T-helper 22 cell (primary cell): Measurements from ENCODE around the gene ARL8B.
"Not testable (repeated sequence)": the region's sequence is repeated elsewhere in the genome, so short reads cannot be mapped to it uniquely, and the experiment has no call there.

Experiments used
- DNase-seq: peaks from one replicate; pipeline ENCODE4 v3.0.0-alpha.2; 2020; ENCODE audit warnings: low read depth

The ARL8B gene

DNA sequence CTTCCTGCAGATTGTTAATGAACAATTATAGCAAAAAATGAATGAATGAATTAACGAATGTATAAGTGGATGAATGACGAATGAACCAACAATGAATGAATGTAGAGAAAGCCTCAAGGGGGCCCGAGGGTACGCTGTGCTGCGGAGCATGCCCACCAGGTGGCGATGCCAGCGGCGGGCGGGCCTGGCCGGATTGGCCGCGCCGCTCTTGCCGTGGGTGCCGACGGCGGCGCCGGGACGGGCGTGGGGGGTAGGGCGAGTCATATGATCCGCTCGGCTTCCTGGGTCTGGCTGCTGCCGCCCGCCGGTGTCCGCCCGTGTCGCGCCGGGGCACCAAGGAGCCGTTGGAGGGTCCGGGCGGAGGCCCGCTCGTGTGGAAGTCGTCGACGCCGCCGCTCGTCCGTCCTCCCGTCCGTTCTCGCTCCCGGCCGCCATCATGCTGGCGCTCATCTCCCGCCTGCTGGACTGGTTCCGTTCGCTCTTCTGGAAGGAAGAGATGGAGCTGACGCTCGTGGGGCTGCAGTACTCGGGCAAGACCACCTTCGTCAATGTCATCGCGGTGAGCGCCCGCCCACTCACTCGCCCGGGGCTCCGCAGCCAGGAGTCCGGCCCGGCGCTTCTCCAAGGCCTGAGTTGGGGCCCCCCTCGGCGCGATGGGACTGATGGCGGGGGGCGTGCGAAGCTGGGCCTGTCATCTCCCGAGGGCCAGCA lies at the start of gene ARL8B:
ARL8B (plus strand) TSS at position 263 of the 711 bp plus-strand sequence; CDS start at position 437, 174 bp downstream.
- DNase-seq = peak; percentile 78

GRCh38 chr3:5073374-5074085 lies 48.6 kb upstream of the ARL8B start:
- DNase-seq = no peak

DNA sequence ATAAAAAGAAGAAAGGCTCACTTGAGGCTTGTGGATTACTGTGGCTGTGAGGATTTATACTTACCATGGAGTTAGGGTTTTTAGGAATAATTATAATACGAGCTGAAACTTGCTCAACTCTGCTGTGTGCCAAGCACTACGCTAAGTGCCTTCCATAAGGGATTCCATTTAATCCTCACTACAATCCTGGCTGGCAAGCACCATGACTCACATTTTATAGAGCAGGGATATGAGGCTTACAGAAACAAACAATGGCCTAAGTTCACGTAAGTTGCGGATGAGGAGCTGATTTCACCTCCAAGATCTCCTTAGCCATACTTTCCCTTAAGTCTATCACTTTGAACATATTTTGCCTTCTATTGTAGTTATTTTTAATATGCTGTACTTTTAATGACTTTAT lies 43.9 kb upstream of the ARL8B start:
- DNase-seq = no peak

- DNase-seq = no peak
Measured at GRCh38 chr3:5079761-5080160, 42.3 kb upstream of the ARL8B start.

DNA sequence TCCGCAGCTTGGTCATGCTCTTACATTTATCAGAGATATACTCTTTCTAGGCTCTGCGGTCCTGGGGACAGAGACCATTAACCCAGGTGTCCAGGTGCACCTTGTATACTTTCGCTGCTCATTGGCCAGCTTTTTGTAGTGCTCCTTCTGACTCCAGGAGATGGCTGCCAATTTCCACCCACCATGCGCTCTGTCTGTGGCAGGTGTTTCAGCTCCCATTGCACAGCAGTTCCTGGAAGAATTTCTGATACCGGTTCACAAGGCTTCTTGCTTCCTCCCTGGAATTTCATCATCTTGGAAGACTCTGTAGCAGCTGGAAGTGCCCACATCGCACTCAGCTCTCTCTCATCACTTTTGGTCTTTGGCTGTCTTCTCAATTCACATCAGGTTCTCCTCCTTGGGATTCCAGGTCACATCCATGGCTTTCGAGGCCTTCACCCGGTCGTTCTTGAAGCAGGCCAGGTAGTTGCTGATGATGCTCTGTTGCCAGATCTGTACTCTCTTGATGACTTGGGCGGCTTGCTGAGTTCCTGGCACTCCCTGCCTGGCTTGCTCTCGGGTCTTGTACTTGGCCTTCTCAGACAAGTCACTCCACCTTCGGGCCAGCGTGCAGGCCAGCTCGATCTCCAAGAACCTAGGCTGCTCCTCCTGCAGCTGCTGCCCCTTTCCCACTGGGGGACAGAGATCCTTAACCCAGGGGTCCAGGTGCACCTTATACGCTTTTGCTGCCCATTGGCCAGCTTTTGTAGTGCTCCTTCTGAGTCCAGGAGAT lies 41.1 kb upstream of the ARL8B start:
- no peak for DNase-seq

DNA sequence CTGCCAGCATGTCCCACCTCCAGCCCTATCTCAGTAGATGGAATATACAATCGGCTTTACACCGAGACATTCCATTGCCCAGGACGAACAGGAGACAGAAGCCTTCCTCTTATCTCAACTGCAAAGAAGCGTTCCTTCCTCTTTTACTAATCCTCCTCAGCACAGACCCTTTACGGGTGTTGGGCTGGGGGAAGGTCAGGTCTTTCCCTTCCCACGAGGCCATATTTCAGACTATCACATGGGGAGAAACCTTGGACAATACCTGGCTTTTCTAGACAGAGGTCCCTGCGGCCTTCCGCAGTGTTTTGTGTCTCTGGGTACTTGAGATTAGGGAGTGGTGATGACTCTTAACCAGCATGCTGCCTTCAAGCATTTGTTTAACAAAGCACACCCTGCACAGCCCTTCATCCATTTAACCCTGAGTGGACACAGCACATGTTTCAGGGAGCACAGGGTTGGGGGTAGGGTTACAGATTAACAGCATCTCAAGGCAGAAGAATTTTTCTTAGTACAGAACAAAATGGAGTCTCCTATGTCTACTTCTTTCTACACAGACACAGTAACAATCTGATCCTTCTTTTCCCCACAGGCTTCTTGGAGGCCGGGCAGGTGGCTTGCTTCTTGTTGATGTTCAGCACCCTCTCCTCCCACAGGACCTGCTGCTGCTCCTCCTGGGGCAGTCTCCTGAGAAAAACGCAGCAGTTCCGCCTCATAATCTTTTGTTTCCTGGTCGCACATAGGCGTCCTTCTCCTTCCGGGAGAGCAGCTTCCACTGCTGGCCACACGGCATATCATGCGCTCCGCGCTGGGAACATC lies 39.9 kb upstream of the ARL8B start:
- DNase-seq = not testable (repeated sequence)

- no peak for DNase-seq
Measured at GRCh38 chr3:5082789-5083115, 39.3 kb upstream of the ARL8B start.

DNA sequence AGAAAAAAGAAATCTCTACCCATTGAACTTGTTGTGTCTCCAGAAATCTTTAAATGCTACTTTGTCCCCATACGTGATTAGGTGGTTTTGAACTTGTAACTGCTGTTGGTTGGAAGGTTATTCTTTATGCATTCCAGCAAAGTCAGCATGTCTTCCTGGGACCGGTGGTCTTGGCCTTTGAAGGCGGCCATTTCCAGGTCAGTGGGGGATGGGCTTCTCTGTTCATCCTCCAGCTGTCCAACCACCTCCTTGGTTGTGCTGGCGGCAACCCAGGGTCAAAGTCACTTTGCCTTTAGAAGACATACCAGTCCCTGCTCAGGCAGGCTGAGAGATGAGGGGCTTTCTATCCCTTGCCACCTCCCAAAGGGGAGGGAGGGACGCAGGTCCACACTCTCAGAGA lies 37.9 kb upstream of the ARL8B start:
- DNase-seq = no peak

GRCh38 chr3:5086708-5087107 lies 35.4 kb upstream of the ARL8B start:
- DNase-seq = no peak

DNA sequence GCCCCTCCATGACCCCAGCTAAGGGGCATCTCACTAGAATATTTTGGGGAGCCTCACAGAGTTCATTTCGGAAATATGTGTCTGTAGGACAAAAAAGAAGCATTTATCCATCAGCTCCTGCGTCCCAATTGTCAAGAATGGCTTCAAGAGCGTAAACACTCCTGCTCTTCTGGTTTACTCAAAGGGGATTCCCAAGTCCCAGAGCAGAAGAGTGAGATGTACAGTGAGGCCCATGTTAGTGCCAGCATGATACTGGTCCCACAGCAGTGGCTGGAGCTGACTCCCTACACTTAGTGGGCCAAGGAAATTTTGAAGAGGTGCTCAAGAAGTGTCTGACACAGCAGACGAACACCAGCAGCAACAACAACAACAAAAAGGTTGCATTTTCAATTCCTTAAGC lies 34.9 kb upstream of the ARL8B start:
- DNase-seq = no peak

- no peak for DNase-seq
Measured at GRCh38 chr3:5090197-5090596, 31.9 kb upstream of the ARL8B start.

GRCh38 chr3:5092018-5092417 lies 30.1 kb upstream of the ARL8B start:
- no peak for DNase-seq

DNA sequence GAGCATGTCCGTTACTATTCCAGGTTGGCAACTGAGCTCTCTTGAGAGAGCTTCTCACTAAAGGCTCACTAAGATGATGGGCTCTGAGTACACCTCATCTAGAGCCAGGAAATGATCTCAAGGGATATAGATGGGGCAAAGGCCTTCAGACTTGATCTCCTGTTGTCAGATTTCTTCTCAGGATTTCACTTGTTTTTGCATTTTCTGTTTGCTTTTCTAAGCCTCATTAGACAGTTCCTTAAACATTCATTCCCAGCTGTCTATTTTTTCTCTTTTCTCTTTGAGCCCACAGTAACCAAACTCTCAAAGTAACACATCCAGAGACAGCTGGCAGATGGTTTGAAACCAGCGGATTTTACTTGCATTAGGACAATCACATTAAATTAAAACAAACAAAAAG lies 28.4 kb upstream of the ARL8B start:
- DNase-seq = no peak

DNA sequence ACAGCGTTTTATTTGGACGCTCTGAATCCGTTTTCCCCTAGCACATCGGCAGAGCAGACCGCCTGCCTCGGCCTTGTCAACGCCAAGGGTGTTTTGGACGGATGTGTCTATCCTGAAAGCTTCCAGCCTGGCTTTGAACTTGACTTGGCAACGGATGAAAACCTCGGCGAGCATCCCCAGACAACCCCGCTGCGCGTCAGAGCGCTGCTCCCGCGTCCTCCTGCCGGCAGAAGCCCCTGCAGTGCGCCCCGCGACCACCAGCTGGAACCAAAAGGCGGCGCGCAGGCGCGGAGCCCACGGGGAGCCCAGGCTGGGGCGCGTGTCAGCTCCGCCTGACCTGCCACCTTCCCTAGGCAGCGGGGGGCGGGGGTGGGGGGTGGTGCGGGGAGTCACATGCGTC lies 26.2 kb upstream of the ARL8B start:
- no peak for DNase-seq

DNA sequence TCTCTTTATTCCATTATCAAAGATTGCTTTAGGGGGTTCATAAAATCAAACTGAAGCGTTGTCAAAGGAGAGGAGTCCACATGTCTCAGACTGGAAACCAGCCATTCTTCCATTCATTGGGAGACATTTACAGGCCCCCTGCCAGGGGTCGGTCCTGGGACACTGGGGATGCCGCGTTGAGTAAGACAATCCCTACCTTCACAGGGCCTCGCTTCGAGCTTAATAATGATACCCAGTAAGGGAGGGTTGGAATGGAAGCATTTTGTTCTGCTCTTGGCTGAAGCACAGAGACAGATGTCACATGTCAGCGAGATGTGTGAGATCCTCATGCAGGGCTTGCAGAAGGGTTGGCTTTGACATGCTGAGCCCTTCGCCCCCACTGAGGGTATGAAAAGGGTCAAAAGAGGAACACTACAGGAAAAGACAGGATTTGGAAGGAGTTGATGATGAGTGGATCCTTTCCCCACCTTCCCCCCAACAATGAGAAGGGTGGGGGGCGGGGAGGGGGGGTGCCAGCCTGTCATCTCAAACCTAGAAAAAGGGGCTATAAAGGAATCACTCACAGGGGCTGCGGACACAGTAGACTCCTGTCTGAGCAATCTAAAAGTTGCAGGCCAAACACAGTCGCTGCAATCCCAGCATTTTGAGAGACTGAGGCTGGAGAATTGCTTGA lies 25.6 kb upstream of the ARL8B start:
- no peak for DNase-seq

- no peak for DNase-seq
Measured at GRCh38 chr3:5098346-5098745, 23.7 kb upstream of the ARL8B start.

- no peak for DNase-seq
Measured at GRCh38 chr3:5102532-5102931, 19.6 kb upstream of the ARL8B start.

DNA sequence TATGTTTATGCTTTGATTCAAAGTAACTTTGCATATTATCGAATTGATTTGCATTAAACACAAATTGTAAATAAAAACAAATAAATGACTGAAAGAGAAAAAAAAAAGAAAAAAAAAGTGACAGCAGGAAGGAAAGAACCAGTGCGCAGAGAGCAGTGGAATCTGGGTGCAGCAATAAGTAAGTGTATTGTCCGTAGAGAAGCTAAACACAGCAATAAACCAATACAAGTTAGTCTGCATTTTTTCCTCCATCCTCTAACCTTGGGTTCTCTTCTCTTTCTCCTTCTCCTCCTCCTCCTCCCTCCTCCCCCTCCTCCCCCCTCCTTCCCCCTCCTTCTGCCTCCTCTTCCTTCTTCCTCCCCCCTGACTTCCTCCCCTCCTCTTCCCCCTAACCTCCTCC lies 18.3 kb upstream of the ARL8B start:
- no peak for DNase-seq

GRCh38 chr3:5105050-5105449 lies 17.0 kb upstream of the ARL8B start:
- DNase-seq = no peak

DNA sequence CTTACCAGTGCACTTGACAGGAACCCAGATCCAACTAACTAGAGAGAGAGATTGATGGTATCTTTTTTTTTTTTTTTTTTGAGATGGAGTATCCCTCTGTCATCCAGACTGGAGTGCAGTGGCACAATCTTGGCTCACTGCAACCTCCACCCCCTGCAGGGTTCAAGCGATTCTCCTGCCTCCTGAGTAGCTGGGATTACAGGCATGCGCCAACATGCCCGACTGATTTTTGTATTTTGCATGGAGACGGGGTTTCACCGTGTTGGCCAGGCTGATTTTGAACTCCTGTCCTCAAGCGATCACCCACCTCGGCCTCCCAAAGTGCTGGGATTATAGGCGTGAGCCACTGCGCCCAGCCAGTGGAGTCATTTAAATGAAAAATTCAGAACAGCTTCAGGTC lies 15.7 kb upstream of the ARL8B start:
- not testable (repeated sequence) for DNase-seq

- DNase-seq = not testable (repeated sequence)
Measured at GRCh38 chr3:5106933-5107334, 15.2 kb upstream of the ARL8B start.

DNA sequence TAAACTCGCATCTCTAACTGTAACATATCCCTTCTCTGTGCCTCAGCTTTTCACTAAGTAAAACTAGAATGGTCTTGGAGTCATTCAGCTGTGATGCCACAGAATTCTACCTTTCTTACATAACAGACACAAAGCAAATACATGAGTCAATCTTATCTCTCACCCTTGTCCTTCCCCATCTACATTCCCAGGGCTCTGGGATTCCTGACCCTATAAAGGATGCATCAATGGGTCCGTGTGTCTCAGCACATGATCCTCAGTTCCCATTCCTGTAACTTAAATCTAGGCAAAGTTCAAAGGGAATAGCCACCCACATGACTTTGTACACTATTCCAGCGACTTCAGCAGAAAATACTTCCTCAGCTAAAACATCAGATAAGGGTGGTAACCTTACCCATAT lies 11.8 kb upstream of the ARL8B start:
- no peak for DNase-seq
